Stimulated activated CD4-positive, alpha-beta T cell treated with anti-CD3 and anti-CD28 coated beads, Interleukin-15, amount 100 ng/mL, for 24 hours (primary cell): ENCODE results near the gene REPS2.
A peak's percentile ranks its signal among the peaks of the same experiment; 100 is the strongest.

Source experiments
- DNase-seq: peaks from one replicate; pipeline ENCODE4 v3.0.0-alpha.2; 2020

Gene REPS2

DNA sequence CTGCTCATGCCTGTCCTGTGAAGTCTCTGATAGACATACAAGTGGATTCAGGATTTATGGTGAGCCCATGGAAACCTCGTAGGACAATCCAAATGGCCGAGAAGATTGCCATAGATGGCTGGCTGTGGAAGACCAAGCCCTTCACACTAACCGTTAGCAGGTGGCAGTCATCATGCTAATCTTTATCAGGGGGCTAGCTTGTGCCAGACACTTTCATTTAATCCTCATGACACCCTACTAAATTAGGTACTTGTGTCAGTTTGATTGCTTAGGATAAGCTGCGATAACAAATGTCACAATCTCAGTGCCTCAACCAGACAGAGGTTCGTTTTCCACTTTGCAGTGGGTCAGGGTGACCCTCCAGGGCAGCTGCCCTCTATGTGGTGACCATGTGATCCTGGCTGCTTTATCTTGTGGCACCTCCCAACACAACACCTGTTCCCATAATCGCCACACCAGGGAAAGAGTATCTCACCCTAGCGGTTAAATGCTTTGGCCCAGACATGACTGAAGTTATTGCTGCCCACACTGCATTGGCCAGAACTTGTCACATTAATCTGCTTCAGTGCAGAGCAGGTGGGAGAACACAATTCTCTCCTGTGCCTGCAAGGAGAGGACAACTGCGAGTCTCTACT lies 60.8 kb downstream of the REPS2 start:
- peak; percentile 3 for DNase-seq

DNA sequence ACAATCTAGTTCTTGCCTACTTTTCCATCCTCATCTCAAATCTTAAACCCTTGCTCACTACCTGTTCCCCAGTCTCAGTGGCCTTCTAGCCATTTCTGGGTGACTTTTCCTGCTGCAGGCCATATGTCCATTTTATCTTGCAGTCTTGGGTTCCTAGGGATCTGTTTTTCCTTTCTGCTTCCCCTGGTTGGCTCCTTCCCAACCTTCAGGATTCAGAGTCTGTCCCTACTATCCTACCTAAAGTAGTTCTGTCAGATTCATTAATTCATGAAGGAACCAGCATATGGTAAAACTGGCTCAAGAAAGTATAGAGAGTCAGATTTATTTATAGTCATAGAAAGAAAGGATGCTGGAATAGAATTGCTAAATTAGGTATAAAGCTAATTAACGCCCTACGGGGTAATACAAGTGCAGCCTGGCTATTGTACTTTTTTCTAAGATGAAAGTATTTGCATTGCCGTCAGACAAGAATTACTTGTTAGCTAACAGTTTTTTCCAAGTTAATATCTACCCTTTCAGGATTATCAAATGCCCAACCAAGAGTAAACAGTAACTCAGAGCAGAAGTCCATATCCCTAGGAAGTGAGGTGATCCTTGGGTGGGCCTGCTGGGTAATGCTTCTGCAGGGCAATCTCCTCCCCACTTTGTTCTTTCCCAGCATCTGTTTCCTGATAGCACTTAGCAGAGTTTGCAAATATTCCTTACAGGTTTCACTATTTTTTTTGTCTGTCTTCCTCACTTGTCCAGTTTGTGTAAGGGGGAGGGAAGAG lies 63.6 kb downstream of the REPS2 start:
- no peak for DNase-seq

DNA sequence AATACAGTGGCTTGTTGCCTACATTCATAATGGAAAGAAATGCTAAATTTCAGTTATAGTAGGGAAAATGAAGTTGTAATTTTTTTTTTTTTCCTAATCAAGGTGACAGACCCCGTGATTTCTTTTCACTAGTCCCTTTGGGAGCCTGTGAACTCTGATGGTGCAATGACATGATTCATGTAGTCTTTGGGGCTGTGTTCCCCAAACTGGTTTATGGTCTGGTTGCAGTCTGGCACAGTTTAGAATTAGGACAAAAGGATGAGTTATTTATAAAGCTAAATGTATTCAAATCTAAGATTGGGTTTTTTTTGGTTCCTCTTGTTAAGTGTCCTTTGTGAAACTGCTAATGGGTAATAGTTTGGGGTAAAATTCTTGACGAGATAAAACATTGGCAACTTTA lies 66.0 kb downstream of the REPS2 start:
- DNase-seq: no peak

DNA sequence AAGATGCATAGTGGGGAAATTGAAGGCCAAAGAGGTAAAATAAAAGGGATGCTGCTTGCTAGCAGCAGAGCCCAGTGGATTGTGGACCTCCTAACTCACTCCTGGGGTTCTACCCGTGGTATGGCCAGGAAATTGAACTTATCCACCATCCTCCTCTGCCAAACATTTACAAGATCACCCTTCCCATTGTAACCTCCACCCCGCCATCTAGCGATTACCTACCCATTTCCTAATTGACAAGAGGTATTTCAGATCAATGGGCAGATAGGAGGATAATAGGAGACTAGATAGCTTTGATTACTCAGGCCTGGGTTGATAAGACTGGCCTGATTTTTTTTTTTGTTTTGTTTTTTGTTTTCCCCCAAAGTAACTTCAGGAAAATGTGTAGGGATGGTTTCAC lies 67.8 kb downstream of the REPS2 start:
- no peak for DNase-seq

DNA sequence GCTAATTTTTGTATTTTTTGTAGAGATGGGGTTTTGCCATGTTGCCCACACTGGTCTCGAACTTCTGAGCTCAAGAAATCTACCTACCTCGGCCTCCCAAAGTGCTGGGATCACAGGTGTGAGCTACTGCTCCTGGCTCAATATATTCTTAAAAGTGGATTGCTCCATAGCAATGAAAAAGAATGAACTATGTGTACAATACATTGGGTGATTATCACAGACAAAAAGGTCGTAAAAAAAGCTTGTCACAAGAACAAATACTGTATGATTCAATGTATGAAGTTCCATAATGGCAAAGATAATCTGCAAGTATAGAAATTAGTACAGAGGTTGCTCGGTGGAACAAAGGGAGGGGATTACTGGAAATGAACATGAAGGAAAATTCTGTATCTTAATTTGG lies 70.7 kb downstream of the REPS2 start:
- DNase-seq: no peak

DNA sequence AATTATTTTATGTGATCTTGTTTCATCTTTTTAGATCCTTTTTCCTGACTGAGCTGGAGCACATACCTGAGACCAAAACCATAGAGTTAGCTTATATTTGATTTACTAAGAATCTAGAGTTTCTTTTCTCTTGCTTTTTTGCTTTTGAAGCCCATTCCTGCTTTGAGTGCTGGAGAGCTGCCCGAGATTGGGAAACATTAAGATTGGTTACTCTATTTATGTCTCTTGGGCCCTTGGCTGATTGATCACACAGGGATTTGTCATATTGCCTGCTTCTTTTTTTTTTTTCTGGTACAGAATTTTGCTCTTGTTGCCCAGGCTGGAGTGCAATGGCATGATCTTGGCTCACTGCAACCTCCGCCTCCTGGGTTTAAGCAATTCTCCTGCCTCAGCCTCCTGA lies 73.9 kb downstream of the REPS2 start:
- DNase-seq: no peak

DNA sequence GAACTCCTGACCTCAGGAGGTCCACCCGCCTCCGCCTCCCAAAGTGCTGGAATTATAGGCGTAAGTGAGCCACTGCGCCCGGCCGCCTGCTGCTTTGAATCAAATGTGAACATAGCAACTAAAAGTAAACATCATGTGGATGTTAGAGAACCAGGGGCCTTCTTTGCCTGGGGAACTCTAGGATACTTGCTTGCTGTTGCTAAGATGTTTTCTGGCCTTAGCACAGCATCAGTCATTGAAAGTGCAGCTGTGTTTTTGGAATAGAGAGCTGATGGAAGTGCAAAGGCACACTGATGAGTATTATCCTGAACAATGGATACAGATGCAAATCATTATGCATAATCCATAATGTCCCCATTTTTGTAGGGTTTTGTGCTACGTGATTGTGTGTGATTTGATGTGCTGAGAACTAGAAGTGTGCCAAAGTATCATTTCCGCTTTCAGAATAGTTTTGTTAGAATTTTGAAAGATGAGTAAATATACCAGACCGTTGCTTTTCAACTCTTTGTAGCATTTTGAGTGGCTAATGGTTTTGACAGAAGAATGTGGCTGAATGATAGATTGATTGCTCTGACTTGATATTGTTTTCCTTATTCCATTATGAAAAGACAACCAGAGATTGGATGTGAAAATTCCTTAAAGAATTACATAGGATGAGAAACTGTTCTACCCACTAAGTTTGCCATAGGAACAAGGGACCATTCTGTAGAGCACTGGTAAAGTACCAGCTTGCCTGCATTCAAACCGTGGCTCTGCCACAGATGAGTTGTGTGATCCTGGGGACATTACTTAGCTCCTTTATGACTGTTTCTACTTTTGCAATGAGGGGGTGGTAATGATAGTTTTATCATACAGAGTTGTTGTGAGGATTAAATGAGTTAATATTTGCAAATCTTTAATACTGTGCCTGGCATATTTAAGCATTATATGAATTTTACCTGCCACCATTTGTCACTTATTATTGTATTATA lies 74.7 kb downstream of the REPS2 start:
- DNase-seq: no peak

DNA sequence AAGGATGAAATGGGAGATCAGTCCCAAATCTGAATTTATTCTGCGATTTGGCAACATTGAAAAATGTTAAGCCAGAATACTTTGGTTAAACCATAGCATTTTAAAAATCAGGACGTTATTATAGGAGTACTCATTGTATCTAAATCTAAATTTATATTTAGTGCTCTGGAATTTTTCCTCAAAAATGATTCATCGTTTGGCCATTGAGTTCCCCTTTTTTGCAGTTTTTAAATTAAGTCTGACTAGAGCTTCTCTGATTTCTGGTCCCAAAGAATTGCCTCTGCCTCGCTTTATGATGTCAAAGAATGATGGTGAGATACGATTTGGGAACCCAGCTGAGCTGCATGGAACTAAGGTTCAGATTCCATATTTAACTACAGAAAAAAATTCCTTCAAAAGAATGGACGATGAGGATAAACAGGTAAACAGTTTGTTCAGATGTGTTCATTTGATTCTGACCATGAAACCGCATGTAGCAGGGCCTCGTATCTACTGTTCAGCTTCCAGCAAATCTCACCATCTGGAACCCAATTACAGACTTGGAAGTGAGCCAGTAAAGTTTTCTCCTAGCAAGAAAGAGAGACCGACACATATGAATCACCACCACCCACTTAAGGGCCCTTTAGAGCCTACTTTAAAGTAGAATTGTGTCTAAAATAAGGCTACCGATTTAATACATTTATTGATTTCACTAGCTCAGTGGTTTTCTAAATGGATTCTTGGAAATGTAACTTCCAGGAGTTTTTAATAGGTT lies 75.6 kb downstream of the REPS2 start:
- DNase-seq: no peak

DNA sequence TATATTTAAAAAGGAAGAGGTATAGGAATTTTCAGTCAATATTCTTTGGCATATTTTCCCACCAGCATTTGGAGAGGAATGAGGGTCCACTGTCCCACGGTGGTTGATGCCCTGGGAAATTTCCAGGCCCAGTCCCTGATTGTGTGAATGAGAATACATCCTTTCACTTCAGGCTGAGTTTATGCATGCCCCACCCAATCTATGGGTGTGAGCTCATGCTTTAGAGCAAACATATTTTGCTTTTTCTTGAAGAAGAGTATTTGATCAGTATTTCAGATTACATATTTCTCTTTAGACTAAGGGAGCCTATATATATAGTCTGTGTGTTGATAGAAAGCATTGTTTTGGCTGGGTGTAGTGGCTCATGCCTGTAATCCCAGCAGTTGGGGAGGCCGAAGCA lies 77.2 kb downstream of the REPS2 start:
- DNase-seq: no peak

DNA sequence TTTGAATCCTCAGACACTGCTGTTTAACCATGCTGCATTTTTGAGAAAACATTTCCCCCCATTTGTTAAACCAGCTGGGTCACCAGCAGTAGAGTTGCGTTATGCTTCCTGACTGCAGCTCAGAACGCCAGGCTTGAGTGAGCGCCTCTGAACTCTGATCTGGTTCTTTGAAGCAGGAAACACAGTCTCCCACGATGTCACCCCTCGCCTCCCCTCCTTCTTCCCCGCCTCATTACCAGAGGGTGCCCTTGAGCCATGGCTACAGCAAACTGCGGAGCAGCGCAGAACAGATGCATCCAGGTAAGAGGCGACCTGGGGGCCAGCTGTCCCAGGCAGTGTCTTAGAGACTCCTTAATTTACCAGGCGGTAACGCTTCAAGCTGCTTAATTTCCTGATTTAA lies 78.4 kb downstream of the REPS2 start:
- no peak for DNase-seq

DNA sequence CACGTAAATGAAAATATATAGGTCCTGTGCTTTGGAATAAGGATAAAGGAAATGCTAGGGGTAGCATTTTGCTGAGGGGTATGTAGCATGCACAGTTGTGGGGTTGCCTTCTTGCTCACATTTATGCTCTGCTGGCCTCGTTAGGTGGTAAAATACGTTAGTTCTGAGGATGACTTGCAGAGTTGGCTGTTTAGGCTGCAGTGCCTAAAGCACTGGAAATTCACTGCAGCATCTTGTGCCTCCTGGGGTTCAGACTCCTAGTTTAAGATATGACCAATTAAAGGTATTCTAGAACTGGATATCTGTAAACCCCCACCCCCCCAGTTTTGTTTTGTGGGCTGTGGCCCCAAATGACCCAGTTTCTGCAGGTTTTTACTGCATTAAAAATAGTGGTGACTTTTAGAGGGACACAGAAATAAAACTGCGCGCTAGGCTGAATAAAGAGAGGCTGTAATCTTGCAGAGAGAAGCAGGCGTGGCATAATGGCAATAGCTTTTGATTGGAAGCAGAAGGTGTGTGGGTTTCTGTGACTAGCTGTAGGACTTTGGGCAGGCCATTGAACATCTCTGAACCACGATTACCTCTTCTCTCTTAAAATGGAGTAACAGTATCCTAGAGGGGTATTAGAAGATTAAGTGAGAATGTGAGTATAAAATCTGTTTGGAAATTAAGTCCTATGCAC lies 79.3 kb downstream of the REPS2 start:
- no peak for DNase-seq

DNA sequence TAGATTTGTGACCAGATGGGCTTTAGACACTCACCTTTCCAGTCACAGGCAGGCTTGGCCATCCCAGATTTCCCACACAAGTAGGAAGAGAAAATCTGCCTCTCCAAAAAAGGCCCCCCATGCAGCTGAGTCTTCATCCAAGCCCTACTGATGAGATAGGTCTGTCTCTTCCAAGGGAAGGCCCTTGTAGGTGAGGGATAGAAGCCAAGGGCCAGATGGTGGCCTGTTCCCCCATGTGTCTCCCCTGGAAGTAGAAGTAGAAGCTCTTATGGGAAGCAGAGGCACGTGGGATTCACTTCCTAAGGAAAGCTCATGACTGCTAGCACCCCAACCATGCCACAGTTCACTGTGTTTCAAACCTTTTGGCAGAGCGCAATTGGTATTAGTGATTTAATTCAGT lies 81.5 kb downstream of the REPS2 start:
- no peak for DNase-seq

DNA sequence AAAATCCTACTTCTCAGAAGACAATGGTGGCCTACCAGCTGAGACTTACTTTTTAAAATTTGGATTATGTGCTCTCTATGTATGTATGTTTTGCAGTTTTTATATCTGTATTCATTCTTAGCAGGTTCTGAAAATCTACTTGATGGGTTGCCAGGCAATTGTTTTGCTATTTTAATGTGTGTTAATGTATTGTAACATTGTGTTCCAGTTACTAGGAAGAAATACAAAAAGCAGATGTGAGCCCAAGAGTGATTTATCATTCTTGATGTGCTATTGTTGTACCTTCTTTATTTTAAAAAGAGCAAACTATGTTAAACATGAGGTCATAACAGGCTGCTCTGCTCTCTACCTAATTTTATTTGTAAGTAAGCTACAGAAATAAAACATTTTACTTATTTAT lies 81.9 kb downstream of the REPS2 start:
- no peak for DNase-seq

DNA sequence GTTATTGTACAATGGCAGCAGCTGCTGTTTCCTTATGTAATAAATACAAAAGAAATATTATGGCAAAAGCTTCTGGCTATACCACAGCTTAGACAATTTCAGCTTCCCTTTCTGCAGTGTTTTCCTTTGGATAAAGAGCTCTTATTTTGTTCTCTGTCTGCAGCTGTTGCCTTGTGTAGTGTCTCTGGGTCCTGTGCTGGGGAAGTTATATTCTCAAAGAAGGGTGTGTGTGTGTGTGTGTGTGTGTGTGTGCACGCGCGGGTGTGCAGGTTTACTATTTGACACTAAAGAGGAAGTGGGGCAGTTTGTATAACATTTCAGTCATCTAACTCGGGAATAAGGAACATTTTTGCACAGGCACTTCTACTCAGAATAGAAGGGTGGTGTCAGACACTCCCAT lies 83.6 kb downstream of the REPS2 start:
- no peak for DNase-seq

DNA sequence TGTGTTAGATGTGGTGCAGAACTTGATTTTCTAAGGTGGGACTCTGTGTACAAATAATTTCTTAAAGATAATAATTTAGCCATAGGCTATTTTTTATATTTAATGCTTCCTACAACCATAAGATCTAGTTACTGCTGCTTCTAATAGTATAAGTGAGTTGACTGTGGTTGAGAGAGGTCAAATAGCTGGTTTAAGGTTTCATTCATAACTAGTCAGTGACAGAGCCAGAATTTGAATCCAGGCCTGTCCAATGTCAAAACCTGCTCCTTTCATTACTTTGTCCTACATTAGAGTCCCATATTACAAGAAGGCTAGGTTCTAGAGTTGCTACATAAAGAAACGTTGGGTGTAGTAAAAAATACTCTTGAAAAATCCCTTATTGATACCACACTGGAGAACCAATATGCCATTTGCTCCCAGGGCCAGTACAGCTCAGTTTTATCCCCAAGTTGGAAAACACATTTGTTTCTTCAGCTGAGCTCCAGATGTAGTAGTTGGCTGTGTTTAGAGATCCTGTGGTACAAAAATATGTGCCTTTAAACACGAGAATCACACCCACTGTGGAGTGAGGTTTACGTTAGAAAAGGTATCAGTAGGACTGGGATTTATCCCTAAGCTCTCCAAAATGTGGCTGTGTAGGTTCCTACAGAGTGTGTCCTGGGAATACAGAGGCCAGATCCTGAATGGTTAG lies 84.3 kb downstream of the REPS2 start:
- DNase-seq: no peak

DNA sequence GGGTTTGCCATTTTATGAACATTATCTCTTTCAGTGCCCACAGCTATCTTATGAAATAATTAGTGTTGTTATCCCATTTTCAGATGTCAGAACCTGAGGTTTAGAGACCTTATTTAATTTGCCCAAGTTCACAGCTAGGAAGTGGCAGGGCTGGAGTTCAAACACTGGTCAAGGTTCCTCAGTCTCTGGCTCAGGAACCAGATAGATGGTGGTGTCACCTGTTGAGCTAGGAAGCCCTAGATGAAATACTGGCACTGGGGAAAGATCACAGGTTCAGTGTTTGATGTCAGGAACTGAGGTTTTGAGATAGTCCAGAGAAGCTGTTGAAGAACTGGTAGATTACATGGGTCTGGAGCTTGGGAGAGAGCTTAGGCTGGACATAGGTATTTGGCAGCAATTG lies 85.4 kb downstream of the REPS2 start:
- DNase-seq: no peak

DNA sequence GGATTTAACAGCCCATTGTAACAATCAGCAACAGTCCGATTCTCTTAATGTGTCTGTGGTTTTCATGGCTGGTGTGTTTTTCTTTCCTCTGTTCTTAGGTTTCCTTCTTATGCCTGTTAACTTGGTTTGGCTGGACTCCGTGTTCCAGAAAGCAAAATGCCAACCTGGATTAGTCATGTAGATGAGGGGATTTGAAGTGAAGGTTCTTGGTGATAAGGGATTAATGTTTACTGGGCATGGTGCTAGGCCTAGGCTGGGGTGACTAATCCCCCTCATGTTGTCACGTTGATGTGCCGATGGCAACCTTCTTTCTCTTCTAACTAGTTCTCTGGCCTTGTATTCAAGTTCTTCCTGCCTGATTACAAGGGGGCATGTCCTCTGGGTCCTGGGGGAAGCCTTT lies 85.9 kb downstream of the REPS2 start:
- DNase-seq: no peak

DNA sequence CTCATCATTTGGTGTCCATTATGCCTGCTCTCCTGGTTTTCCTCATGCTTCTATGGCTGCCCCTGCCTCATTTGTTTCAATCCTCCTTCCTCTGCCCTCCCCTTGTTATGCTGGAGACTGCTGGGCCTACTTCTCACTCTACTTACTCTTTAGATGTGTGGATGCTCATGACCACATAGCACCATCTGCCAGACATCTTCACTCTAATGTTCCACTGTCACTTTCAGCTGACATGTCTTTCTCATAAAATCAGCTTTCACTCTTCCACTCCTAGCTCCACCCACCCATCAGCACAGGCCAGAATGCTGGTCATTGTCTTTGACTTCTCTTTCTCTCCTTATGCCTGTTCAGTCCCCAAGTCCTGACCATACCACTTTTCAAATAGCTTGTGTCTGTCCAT lies 86.8 kb downstream of the REPS2 start:
- no peak for DNase-seq

DNA sequence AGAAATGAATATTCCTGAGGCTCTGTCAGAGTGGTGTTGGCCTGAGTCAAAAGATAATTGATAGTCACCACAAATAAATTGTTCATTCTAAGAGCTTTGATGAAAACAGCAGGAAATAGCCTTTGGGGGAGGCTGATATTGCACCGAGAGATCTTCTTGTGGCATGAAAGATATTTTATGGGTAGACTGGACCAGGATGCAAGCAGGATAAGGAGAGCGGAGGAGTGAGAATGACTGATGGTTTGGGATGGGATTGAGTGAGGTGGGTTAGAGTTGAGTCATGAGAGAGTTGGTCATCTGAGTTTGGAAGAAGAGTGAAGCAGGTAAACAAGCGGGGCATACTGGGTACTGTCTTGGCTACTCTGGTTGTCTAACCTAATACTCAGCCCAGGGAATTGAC lies 88.7 kb downstream of the REPS2 start:
- DNase-seq: no peak

DNA sequence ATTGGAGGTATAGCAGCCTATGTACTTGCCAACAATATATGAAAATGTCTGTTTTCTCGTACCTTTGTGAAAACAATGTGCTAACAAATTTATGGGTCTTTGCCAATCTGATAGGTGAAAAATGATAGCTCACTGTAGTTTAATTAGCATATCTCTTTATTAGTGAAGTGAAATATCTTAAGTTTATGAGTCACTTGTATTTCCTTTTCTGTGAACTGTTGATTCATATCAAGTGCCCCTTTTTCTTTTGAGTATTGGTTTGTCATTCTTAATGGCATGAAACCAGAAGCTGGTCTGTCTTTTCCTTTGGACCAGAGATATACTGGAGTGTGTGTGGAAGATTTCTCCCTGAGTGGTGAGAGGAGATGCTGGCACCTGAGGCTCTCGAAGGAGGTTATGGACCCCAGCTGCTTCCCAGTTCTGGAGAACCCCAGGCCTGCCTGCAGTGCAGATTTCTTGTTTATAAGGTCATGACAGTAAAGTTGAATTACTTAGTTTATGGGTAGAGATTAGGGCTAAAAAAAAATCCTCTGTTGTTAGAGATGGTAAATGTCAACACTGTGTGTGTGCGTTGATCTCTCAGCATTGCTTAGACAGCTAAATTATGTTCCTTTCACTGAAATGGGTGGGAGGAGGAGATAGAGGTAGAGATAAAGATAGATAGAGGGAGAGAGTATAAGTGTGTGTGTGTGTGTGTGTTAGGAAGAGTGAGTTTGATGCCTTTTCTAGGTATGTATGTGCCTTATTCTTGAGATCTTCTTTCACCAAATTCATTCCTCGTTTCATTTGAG lies 89.9 kb downstream of the REPS2 start:
- no peak for DNase-seq

DNA sequence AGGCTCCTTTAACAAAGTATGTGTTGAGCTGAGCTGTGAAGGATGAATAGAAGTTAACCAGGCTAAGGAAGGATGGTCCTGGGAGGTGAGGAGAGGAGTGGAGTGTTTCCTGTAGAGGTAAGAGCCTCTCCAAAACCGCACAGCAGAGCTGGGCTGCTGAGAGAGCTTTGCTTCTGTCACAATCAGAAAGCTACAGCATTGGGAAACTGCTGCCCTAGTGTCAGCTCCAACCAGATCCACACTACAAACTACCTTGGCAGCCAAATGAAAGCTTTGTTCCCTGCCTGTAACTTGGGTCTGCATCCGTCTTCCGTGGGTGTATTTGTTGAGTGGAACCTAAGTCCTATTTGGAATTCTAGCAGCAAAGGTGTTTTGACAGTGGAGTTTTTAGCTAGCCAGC lies 91.8 kb downstream of the REPS2 start:
- no peak for DNase-seq
